Endodermal cell (in vitro differentiated cells): ENCODE results near the gene CNGB1. TPM values are rescaled to one million over a fixed set of nuclear protein-coding genes. Genes with fewer than 3 reads are reported as not detected.

Source experiments
- DNase-seq: peaks from one replicate; pipeline ENCODE4 v3.0.0-alpha.2; 2017
- H3K27ac ChIP-seq: 2 replicates; pipeline ENCODE4 v1.5.1; 2013; ENCODE audit warnings: mild to moderate bottlenecking, low read depth, low read length, moderate library complexity
- H3K27me3 ChIP-seq: 2 replicates; pipeline ENCODE4 v1.6.1; 2013; ENCODE audit warnings: mild to moderate bottlenecking, low read length, moderate library complexity; ENCODE audit not compliant: insufficient read depth, control insufficient read depth, poor library complexity, severe bottlenecking
- H3K36me3 ChIP-seq: 2 replicates; pipeline ENCODE4 v1.7.0; 2013; ENCODE audit warnings: mild to moderate bottlenecking, low read length, moderate library complexity; ENCODE audit not compliant: control insufficient read depth, insufficient read depth
- H3K4me1 ChIP-seq: one replicate; pipeline ENCODE4 v1.7.0; 2013; ENCODE audit warnings: low read length; ENCODE audit not compliant: control insufficient read depth, insufficient read depth
- H3K4me3 ChIP-seq: 2 replicates; pipeline ENCODE4 v1.5.1; 2013; ENCODE audit warnings: mild to moderate bottlenecking, low read length, moderate library complexity
- H3K9ac ChIP-seq: 2 replicates; pipeline ENCODE4 v1.6.1; 2013; ENCODE audit warnings: mild to moderate bottlenecking, low read length, moderate library complexity; ENCODE audit not compliant: poor library complexity, severe bottlenecking; ENCODE audit errors: extremely low read depth
- H3K9me3 ChIP-seq: 2 replicates; pipeline ENCODE4 v1.6.1; 2013; ENCODE audit warnings: mild to moderate bottlenecking, low read length, moderate library complexity; ENCODE audit not compliant: control insufficient read depth
- H3K27ac Mint-ChIP-seq: 2 replicates; pipeline ENCODE4 v1.8.0; 2020; ENCODE audit warnings: mixed read lengths
- H3K27me3 Mint-ChIP-seq: 2 replicates; pipeline ENCODE4 v1.8.0; 2021; ENCODE audit warnings: mild to moderate bottlenecking, mixed read lengths; ENCODE audit not compliant: insufficient read depth
- H3K36me3 Mint-ChIP-seq: 2 replicates; pipeline ENCODE4 v1.8.0; 2020; ENCODE audit warnings: low read depth, mixed read lengths
- H3K4me1 Mint-ChIP-seq: 2 replicates; pipeline ENCODE4 v1.8.0; 2020; ENCODE audit warnings: mixed read lengths
- H3K4me3 Mint-ChIP-seq: 2 replicates; pipeline ENCODE4 v1.8.0; 2020; ENCODE audit warnings: mild to moderate bottlenecking, moderate library complexity, mixed read lengths
- H3K9me3 Mint-ChIP-seq: 2 replicates; pipeline ENCODE4 v1.8.0; 2020; ENCODE audit warnings: mild to moderate bottlenecking, mixed read lengths
- CTCF ChIP-seq: fragments of 200-600 bp; sonication (generic); conservative IDR thresholded peaks from 2 replicates; pipeline ENCODE4 v1.5.0; 2021; ENCODE audit warnings: antibody characterized with exemption, mild to moderate bottlenecking
- WGBS, 2 experiments: methylation state at CpG; one replicate each; pipeline versions ENCODE4 v1.1.5 to v1.1.7; 2013; ENCODE audit warnings: missing lambda C conversion rate in 2 of 2, mixed read lengths in 1 of 2; ENCODE audit not compliant: insufficient coverage in 1 of 2, insufficient read length in 1 of 2; 5-methylcytosine and 5-hydroxymethylcytosine counted together
- total RNA-seq, 2 donors: library from RNA; stranded (reverse); fragmentation: NEBNext Ultra II Directional in 1 of 2; extraction: Animal tissue kit (Norgen Biotek cat#: 25700) in 1 of 2; gene quantifications; 2 replicates in 1 of 2; 3 replicates in 1 of 2; pipeline ENCODE4 v1.2.1, GENCODE V29; 2021

CNGB1 gene
- total RNA-seq, 2 donors from 2014 or later: 0.29 to 0.60 TPM

- Histone ChIP-seq H3K4me3 (no peak overlapping the region), H3K9ac (no peak overlapping the region), H3K27me3 (no peaks in the 10 kb centered on the region), H3K9me3 (no peaks in the 10 kb centered on the region), H3K36me3 (no peaks in the 10 kb centered on the region), H3K4me1 (no peaks in the 10 kb centered on the region), H3K27ac (no peak overlapping the region)
- WGBS, 2 experiments: 80 to 86% methylated on average over 8 to 10 of the region's 10 CpGs
- no peak overlapping the region for H3K27ac Mint-ChIP-seq
- no peaks in the 10 kb centered on the region for H3K36me3 Mint-ChIP-seq
- no peak overlapping the region for H3K4me3 Mint-ChIP-seq
- DNase-seq: no peak
- H3K27me3 Mint-ChIP-seq: no peaks in the 10 kb centered on the region
- H3K9me3 Mint-ChIP-seq: no peaks in the 10 kb centered on the region
- H3K4me1 Mint-ChIP-seq: peaks cover 4% of the 10 kb centered on the region
- TF ChIP-seq CTCF: no peak
Measured at GRCh38 chr16:57964157-57964700, 6.7 kb downstream of the CNGB1 start.

GRCh38 chr16:57962756-57963155, 8.2 kb downstream of the CNGB1 start:
- Mint-ChIP-seq H3K27ac (no peak overlapping the region), H3K4me3 (no peak overlapping the region), H3K9me3 (no peaks in the 10 kb centered on the region), H3K27me3 (no peaks in the 10 kb centered on the region), H3K36me3 (no peaks in the 10 kb centered on the region), H3K4me1 (peaks cover 15% of the 10 kb centered on the region)
- 79 to 93% methylated on average over 3 to 9 of the region's 9 CpGs for WGBS, 2 experiments
- peak; percentile 44 for DNase-seq
- H3K9me3 ChIP-seq: no peaks in the 10 kb centered on the region
- peaks cover 6% of the 10 kb centered on the region for H3K4me1 ChIP-seq
- no peak overlapping the region for H3K4me3 ChIP-seq
- H3K36me3 ChIP-seq: no peaks in the 10 kb centered on the region
- no peak overlapping the region for H3K27ac ChIP-seq
- no peaks in the 10 kb centered on the region for H3K27me3 ChIP-seq
- no peak overlapping the region for H3K9ac ChIP-seq
- TF ChIP-seq CTCF: no peak

- DNase-seq: no peak
- Mint-ChIP-seq H3K4me3 (no peak overlapping the region), H3K27ac (no peak overlapping the region), H3K27me3 (no peaks in the 10 kb centered on the region), H3K36me3 (no peaks in the 10 kb centered on the region), H3K4me1 (peaks cover 19% of the 10 kb centered on the region), H3K9me3 (no peaks in the 10 kb centered on the region)
- no peak overlapping the region for H3K27ac ChIP-seq
- no peaks in the 10 kb centered on the region for H3K36me3 ChIP-seq
- 86 to 90% methylated on average over 2 to 5 of the region's 5 CpGs for WGBS, 2 experiments
- no peaks in the 10 kb centered on the region for H3K27me3 ChIP-seq
- peaks cover 6% of the 10 kb centered on the region for H3K4me1 ChIP-seq
- no peak overlapping the region for H3K9ac ChIP-seq
- H3K4me3 ChIP-seq: no peak overlapping the region
- H3K9me3 ChIP-seq: no peaks in the 10 kb centered on the region
- TF ChIP-seq CTCF: no peak
Measured at GRCh38 chr16:57962046-57962445, 8.9 kb downstream of the CNGB1 start.
